Measurements from ENCODE around the gene GNA15.

The GNA15 gene

DNA sequence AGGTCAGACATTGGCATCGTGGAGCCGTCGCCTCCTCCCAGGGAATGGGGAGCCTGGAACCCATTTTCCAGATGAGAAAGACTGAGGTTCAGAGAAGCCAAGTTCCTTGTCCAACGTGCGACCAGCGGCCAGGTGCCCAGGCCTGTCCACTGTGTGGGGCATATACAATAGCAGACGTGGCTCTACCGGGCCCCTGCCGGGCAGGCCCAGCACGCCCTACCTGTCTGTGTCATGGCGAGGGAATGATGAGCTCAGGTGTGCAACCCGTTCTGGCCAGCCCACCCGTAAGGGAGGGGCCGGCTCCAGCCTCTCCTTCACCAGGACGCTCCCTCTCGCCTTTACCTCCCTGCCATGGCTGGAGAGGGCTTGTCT, 837 bp downstream of the GNA15 start:
- H3K36me3 ChIP-seq (ENCODE audit: control insufficient read depth, insufficient read depth, low read length) = no peaks in the 10 kb centered on the region
- no CpG with 5 or more reads among the region's 16 CpGs for WGBS (ENCODE audit: insufficient coverage, insufficient read length)
- H3K27ac ChIP-seq (ENCODE audit: low read length) = no peak overlapping the region
- DNase-seq (ENCODE audit: low read depth, low spot score) = no peak
- no peaks in the 10 kb centered on the region for H3K27me3 ChIP-seq (ENCODE audit: control insufficient read depth, insufficient read depth, low read length)
- H3K4me3 ChIP-seq (ENCODE audit: low read length) = no peak overlapping the region
- H3K4me1 ChIP-seq (ENCODE audit: control insufficient read depth, insufficient read depth, low read length) = 0 out of 2 replicates have a peak, but pooled peaks cover 1% of the 10 kb centered on the region
- no peaks in the 10 kb centered on the region for H3K9me3 ChIP-seq (ENCODE audit: control insufficient read depth, insufficient read depth, low read length)

DNA sequence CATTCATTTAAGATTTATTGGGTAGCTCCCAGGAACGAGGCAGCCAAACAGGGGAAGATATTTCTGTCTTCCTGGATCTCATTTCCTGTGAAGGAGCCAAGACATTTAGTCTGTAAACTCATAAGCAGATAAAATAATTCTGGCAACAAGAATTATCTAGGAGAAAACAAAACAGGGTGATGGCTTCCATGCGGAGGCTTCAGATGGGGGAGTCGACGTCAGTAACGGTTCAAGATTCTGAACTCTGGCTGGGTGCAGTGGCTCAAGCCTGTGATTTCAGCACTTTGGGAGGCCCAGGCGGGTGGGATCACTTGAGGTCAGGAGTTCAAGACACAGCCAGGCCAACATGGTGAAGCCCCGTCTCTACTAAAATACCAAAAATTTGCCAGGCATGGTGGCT, 1.3 kb downstream of the GNA15 start:
- Histone ChIP-seq H3K27ac (ENCODE audit: low read length) (no peak overlapping the region), H3K36me3 (ENCODE audit: control insufficient read depth, insufficient read depth, low read length) (no peaks in the 10 kb centered on the region), H3K27me3 (ENCODE audit: control insufficient read depth, insufficient read depth, low read length) (no peaks in the 10 kb centered on the region), H3K4me1 (ENCODE audit: control insufficient read depth, insufficient read depth, low read length) (0 out of 2 replicates have a peak, but pooled peaks cover 1% of the 10 kb centered on the region), H3K9me3 (ENCODE audit: control insufficient read depth, insufficient read depth, low read length) (no peaks in the 10 kb centered on the region), H3K4me3 (ENCODE audit: low read length) (no peak overlapping the region)
- no peak for DNase-seq (ENCODE audit: low read depth, low spot score)
- no CpG with 5 or more reads among the region's 7 CpGs for WGBS (ENCODE audit: insufficient coverage, insufficient read length)

DNA sequence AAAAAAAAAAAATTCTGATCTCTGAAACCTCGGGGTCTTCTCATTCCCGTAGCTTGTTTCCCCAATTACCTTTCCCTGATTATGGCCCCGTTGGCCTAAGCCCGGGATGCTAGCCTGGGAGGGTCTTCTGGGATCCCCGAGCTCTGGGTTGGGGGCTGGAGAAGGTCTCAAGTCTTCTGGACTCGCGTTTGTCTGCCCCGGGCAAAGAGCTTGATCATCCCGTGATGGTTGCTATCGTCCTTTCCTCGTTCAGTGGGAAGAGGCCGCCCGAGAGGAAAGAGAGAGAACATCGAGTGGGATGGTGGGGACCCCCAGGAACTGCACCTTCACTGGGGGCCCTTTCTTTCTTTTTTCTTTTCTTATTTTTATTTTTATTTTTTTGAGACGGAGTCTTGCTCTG, 2.4 kb downstream of the GNA15 start:
- Histone ChIP-seq H3K9me3 (ENCODE audit: control insufficient read depth, insufficient read depth, low read length) (no peaks in the 10 kb centered on the region), H3K4me3 (ENCODE audit: low read length) (no peak overlapping the region)

DNA sequence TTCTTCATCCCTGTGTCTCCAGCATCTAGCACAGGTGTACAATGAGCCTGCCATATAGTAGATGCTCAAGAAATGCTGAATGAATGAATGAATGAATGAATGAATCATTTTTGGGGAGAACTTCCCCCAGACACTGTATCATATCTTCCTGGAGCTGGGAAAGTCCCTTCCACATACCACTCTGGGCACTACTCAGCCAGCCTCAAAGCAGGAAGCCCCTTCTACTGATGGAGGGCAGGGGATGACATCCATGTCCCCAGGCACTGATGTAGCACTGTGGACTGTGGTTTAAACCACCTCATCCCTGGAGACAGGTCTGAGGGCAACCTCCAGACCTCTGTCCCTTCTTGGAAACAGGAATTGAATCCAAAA, 4.8 kb downstream of the GNA15 start:
- H3K4me3 ChIP-seq (ENCODE audit: low read length) = no peak overlapping the region
- H3K27ac ChIP-seq (ENCODE audit: low read length) = no peak overlapping the region
- no peaks in the 10 kb centered on the region for H3K36me3 ChIP-seq (ENCODE audit: control insufficient read depth, insufficient read depth, low read length)
- H3K27me3 ChIP-seq (ENCODE audit: control insufficient read depth, insufficient read depth, low read length) = no peaks in the 10 kb centered on the region
- DNase-seq (ENCODE audit: low read depth, low spot score) = no peak
- no peaks in the 10 kb centered on the region for H3K4me1 ChIP-seq (ENCODE audit: control insufficient read depth, insufficient read depth, low read length)
- H3K9me3 ChIP-seq (ENCODE audit: control insufficient read depth, insufficient read depth, low read length) = no peaks in the 10 kb centered on the region

More for the DNA sequence above, 2.4 kb downstream of the GNA15 start:
- Histone ChIP-seq H3K36me3 (ENCODE audit: control insufficient read depth, insufficient read depth, low read length) (no peaks in the 10 kb centered on the region), H3K4me1 (ENCODE audit: control insufficient read depth, insufficient read depth, low read length) (no peaks in the 10 kb centered on the region), H3K27ac (ENCODE audit: low read length) (no peak overlapping the region), H3K27me3 (ENCODE audit: control insufficient read depth, insufficient read depth, low read length) (no peaks in the 10 kb centered on the region)
- DNase-seq (ENCODE audit: low read depth, low spot score) = no peak
- WGBS (ENCODE audit: insufficient coverage, insufficient read length) = no CpG with 5 or more reads among the region's 15 CpGs

DNA sequence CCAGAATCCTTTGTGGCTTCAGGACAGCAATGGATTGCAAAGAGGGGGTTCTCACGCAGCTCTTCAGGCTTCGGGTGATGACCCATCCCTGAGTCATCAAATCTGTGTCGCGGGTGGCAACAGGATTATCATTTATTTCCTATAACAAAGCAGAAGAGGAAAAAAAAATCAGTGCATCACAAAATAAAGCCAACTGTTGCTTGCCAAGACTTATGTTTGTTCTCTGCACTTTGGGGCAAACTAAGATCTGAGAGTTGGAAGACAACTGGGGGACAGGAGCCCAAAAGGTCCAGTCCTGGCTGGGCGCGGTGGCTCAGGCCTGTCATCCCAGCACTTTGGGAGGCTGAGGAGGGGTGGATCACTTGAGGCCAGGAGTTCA, 6.4 kb downstream of the GNA15 start:
- Histone ChIP-seq H3K4me3 (ENCODE audit: low read length) (no peak overlapping the region), H3K27ac (ENCODE audit: low read length) (no peak overlapping the region), H3K27me3 (ENCODE audit: control insufficient read depth, insufficient read depth, low read length) (no peaks in the 10 kb centered on the region), H3K36me3 (ENCODE audit: control insufficient read depth, insufficient read depth, low read length) (no peaks in the 10 kb centered on the region), H3K9me3 (ENCODE audit: control insufficient read depth, insufficient read depth, low read length) (no peaks in the 10 kb centered on the region), H3K4me1 (ENCODE audit: control insufficient read depth, insufficient read depth, low read length) (no peaks in the 10 kb centered on the region)
- DNase-seq (ENCODE audit: low read depth, low spot score) = no peak
- no CpG with 5 or more reads among the region's 6 CpGs for WGBS (ENCODE audit: insufficient coverage, insufficient read length)

DNA sequence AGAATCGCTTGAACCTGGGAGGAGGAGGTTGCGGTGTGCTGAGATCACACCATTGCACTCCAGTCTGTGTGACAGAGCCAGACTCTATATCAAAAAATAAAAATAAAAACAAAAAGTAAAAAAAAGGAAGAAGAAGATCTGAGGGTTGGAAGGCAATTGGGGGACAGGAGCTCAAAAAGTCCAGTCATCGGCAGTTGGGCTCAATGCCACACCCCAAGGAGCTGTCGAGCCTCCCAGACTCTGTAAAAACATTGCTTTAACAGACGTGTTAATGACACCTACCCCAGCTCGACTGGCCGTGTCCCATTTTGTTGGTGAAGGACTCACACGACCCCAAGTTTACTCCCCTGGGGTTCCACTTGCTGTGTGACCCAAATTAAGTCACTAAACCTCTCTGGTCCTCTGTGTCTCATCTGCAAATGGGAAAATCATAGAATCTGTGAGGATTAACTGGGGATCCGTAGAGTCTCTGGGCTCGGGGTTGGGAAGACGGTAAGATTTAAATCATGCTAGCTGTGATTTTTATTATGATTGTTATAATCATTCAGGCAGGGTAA, 7.0 kb downstream of the GNA15 start:
- no peak overlapping the region for H3K27ac ChIP-seq (ENCODE audit: low read length)
- no peaks in the 10 kb centered on the region for H3K27me3 ChIP-seq (ENCODE audit: control insufficient read depth, insufficient read depth, low read length)
- no peaks in the 10 kb centered on the region for H3K36me3 ChIP-seq (ENCODE audit: control insufficient read depth, insufficient read depth, low read length)
- no peaks in the 10 kb centered on the region for H3K4me1 ChIP-seq (ENCODE audit: control insufficient read depth, insufficient read depth, low read length)
- DNase-seq (ENCODE audit: low read depth, low spot score) = no peak
- WGBS (ENCODE audit: insufficient coverage, insufficient read length) = no CpG with 5 or more reads among the region's 11 CpGs
- H3K9me3 ChIP-seq (ENCODE audit: control insufficient read depth, insufficient read depth, low read length) = no peaks in the 10 kb centered on the region
- H3K4me3 ChIP-seq (ENCODE audit: low read length) = no peak overlapping the region

DNA sequence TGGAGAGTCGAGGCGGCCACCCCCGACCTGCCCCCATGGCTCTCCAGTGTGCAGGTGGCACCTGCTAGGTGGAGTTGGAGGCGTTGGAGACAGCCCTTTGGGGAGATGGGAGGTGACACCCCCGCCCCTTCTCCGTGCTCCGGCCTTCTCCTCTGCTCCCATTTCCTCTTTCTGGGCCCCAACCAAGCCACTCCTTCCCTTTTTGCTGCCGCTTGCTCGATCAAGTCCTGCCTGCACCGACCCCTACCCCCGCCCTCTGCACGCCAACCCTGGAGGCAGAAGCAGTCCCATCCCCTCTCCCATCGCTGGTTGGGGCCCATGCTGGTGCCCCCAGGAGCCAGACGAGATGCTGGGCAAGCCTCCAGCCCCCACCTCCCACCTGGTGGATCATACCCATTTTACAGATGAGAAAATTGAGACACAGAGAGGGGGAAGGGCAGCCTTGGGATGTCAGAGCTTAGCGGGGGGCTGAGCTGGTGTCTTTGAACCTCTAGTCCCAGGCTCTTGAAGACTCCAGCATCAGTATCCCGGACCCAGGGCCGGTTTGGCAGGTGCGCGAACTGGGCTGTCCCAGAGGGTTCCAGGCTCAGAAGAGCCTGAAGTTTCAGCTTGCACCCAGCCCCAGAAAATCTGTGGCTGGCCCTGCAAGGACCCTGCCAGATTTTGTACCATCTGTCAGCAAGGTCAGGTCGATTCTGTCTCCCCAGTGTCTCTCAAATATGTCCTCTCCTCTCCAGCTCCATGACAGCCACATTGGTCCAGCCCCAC, 10.3 kb downstream of the GNA15 start:
- Histone ChIP-seq H3K36me3 (ENCODE audit: control insufficient read depth, insufficient read depth, low read length) (no peaks in the 10 kb centered on the region), H3K9me3 (ENCODE audit: control insufficient read depth, insufficient read depth, low read length) (no peaks in the 10 kb centered on the region), H3K27ac (ENCODE audit: low read length) (no peak overlapping the region), H3K4me3 (ENCODE audit: low read length) (no peak overlapping the region; the same call in 1 of the 2 replicates), H3K4me1 (ENCODE audit: control insufficient read depth, insufficient read depth, low read length) (no peaks in the 10 kb centered on the region; the same call in 1 of the 2 replicates), H3K27me3 (ENCODE audit: control insufficient read depth, insufficient read depth, low read length) (no peaks in the 10 kb centered on the region)
- DNase-seq (ENCODE audit: low read depth, low spot score) = no peak
- WGBS (ENCODE audit: insufficient coverage, insufficient read length) = no CpG with 5 or more reads among the region's 20 CpGs

DNA sequence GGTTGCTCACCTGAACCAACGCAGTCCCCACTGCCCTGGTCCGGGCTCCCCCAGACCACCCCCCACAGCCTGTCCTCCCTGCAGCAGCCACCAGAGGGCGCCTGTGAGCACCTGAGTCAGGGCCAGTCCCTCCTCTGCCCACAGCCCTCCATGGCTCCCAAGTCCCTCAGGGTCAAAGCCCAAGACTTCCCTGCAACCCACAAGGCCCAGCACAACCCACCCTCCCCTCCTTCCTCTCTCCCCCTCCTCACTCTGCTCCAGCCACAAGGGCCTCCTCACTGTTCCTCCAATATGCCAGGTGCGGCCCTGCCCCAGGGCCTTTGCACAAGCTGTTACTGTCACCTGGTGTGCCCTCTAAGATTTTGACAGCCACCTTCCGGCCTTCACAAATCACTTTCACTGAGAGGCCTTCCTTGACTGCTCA, 10.9 kb downstream of the GNA15 start:
- no CpG with 5 or more reads among the region's 5 CpGs for WGBS (ENCODE audit: insufficient coverage, insufficient read length)
- DNase-seq (ENCODE audit: low read depth, low spot score) = no peak
- no peaks in the 10 kb centered on the region; the same call in 1 of the 2 replicates for H3K4me1 ChIP-seq (ENCODE audit: control insufficient read depth, insufficient read depth, low read length)
- no peaks in the 10 kb centered on the region for H3K36me3 ChIP-seq (ENCODE audit: control insufficient read depth, insufficient read depth, low read length)
- H3K9me3 ChIP-seq (ENCODE audit: control insufficient read depth, insufficient read depth, low read length) = no peaks in the 10 kb centered on the region
- no peaks in the 10 kb centered on the region for H3K27me3 ChIP-seq (ENCODE audit: control insufficient read depth, insufficient read depth, low read length)
- no peak overlapping the region for H3K27ac ChIP-seq (ENCODE audit: low read length)
- H3K4me3 ChIP-seq (ENCODE audit: low read length) = no peak overlapping the region

DNA sequence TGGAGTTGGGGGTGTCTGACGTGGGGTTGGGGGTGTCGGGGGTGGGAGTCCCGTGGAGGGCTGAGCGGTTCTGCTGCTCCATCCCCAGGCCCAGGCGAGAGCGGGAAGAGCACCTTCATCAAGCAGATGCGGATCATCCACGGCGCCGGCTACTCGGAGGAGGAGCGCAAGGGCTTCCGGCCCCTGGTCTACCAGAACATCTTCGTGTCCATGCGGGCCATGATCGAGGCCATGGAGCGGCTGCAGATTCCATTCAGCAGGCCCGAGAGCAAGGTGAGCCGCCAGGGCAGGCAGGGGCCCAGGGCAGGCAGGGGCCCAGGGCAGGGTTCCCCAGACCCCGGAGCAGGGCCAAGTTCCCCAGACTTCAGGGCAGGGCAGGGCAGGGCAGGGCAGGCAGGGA, 12.7 kb downstream of the GNA15 start:
- no peak for DNase-seq (ENCODE audit: low read depth, low spot score)
- Histone ChIP-seq H3K27ac (ENCODE audit: low read length) (no peak overlapping the region), H3K4me3 (ENCODE audit: low read length) (no peak overlapping the region), H3K27me3 (ENCODE audit: control insufficient read depth, insufficient read depth, low read length) (no peaks in the 10 kb centered on the region), H3K9me3 (ENCODE audit: control insufficient read depth, insufficient read depth, low read length) (no peaks in the 10 kb centered on the region), H3K4me1 (ENCODE audit: control insufficient read depth, insufficient read depth, low read length) (no peaks in the 10 kb centered on the region; the same call in 1 of the 2 replicates), H3K36me3 (ENCODE audit: control insufficient read depth, insufficient read depth, low read length) (no peaks in the 10 kb centered on the region)
- WGBS (ENCODE audit: insufficient coverage, insufficient read length) = no CpG with 5 or more reads among the region's 20 CpGs

DNA sequence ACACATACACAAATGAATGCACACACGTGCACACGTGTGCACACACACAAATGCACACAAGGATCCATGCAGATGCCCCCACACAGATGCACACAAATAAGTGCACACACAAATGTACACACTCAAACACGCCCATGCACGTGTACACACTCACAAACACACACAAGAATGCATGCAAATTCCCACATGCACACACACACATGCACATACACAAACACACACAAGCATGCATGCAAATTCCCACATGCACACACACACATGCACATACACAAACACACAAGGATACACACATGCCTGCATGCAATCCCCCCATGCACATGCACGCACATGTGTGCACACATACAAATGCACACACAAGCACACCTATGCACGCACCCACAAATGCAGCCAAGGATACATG, 13.3 kb downstream of the GNA15 start:
- Histone ChIP-seq H3K27me3 (ENCODE audit: control insufficient read depth, insufficient read depth, low read length) (no peaks in the 10 kb centered on the region), H3K4me3 (ENCODE audit: low read length) (no peak overlapping the region), H3K36me3 (ENCODE audit: control insufficient read depth, insufficient read depth, low read length) (no peaks in the 10 kb centered on the region), H3K4me1 (ENCODE audit: control insufficient read depth, insufficient read depth, low read length) (no peaks in the 10 kb centered on the region; the same call in 1 of the 2 replicates), H3K9me3 (ENCODE audit: control insufficient read depth, insufficient read depth, low read length) (no peaks in the 10 kb centered on the region), H3K27ac (ENCODE audit: low read length) (no peak overlapping the region)
- no CpG with 5 or more reads among the region's 6 CpGs for WGBS (ENCODE audit: insufficient coverage, insufficient read length)
- no peak for DNase-seq (ENCODE audit: low read depth, low spot score)

Data from iPS DF 6.9 (cell line).